ENCODE data around the gene GORASP1. TPM values are rescaled to one million over a fixed set of nuclear protein-coding genes. Genes with fewer than 3 reads are reported as not detected.
"Not testable (repeated sequence)": the region's sequence is repeated elsewhere in the genome, so short reads cannot be mapped to it uniquely, and the experiment has no call there.

Gene GORASP1
- total RNA-seq, 1 donor from 2014 or later: 55.8 TPM

DNA sequence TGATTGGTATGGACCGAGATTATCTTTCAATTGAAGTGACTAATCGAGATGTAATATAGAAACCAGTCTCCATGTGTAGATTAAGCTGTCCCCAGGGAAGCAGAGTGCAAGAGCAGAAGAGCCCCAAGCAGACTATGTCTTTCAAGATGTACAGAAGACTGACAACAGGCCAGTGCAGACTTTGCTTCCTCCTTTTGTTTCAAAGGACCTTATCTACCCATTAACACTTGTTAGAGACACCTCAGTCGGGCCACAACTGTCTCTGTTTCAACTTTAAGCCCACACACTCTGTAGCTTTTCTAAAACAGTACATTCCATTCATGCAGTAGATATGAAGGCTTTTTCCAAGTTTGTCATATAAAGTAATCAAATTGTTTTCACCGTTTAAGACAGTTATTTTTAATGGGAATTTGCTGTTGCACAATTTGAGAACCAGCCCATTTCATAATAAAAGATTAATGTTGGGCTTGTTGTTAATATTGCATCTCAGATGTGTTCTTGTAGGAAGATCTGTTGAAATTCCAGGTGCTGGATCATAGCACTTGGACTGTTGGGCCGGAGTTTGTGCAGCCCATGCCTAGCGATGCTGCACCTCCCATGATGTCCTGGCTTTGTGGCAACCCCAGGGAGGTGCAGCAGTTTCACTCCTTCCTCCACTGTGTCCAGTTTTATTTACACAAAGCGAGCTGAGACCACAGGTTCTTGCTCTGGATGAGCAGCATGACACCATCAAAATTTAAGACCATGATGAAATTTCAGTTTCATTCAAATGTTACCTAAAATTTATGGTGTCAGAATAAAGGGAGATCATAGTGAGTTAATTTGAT is 12.4 kb downstream of the GORASP1 start:
- ATAC-seq: no peak
- no peak for DNase-seq (ENCODE audit: low spot score)
- intact Hi-C loops (cut with DNase I): no loop called here

DNA sequence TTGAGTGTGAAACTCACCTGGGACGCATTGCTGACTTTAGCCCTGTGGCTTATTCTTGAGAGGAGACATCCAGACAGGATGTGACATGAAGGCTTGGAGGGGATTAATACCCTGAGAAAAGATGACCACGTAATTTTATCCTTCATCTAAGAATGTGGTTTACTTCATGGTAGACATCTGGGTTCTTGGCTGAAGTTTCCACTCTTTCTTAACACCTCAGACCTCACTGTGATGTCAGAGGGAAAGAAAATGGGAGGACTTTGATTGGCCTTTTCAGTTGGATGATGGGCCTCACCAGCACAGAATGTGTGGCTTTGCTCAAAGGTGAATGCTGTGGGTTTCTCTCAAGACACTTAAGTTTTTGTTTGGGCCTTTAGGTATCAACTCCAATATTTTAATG is 16.5 kb downstream of the GORASP1 start:
- intact Hi-C loops (cut with DNase I): no loop called here
- DNase-seq (ENCODE audit: low spot score) (no peak), ATAC-seq (no peak)

DNA sequence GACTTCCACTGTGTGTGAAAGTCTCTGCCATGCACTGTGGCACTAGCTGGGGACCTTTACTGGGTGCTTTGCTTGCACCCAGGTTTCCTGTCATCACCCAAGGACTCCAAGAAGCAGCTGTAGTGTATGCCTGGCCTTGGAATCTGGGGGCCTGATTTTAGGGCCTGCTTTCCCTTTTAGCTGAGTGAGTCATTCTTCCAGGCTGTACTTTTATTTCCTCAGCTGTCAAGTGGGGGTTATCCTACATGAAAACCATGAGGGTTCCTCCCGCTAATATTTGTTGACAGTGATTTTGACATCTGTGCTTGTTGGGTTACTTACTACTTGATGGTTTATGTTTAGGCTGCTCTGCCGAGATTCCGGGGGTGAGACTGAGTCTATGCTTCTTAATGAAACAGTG is 18.5 kb downstream of the GORASP1 start:
- intact Hi-C loops (cut with DNase I): no loop called here
- ATAC-seq (no peak), DNase-seq (ENCODE audit: low spot score) (no peak)

DNA sequence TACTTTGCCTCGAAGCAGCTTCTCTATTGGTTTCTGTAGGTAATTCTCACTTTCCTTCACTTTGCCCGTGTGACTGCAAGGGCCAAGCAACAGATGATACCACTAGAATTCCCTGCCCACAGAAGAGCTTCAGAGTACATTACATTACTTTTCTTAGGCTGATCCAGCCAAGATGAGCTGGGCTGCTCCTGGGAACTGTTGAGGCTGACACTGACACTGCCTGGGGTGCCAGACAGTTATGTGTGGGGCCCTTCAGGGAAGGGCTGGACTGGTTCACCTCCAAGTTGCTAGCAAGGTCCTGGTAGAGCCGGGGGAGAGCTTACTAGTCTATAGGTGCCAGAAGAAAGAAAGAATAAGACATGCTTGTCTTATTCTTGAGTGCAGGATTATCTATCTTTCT is 19.0 kb downstream of the GORASP1 start:
- intact Hi-C loops (cut with DNase I): no loop called here
- DNase-seq (ENCODE audit: low spot score): no peak
- no peak for ATAC-seq

DNA sequence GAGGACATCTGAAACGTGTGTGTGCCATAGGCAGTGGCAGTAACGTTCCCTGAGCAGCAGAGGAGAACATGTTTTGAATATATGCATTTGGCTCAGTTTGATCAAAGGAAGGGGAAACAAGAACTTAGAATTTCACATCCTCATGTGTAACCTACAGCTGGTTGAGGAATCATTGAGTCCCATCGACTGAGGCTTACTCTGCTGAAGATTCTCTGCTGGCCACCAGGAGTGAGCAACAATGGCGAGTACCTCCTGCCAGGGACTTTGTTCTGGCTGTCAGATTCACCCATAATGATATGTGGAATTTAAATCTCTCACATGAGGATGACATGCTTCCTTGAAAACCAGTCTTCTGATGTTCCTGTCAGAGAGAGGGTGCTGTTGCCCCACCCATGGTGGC is 21.3 kb downstream of the GORASP1 start:
- DNase-seq (ENCODE audit: low spot score) (no peak), ATAC-seq (no peak)
- intact Hi-C loops (cut with DNase I): no loop called here

DNA sequence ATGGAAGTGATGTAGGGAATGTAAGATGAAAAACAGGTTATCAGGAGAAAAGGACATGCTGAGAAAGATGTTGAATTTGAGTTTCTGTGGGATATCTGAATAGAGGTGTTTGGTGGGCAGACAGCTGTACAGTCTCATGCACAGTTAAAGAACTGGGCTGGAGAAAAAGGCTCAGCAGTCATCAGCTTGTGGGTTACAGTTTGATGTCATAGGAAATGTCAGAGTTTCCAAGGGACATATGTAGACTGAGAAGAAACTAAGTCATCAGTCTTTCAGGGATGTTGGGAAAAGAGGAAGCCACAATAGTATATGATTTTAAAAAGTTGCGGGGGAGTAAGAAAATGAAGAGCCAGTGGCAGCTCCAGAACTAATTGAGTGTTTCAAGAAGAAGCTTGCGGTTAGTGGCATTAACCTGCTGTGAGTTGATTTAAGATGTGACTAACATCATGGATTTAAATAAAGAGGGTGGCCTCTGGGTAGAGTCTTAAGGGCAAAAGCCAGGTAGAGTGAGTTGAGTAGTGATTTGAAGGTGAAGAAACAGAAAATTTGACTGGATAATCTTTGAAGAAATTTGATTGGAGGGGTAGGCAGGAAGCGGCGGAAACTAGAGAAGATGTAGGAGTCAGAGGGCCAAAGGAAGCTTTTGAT is 24.6 kb downstream of the GORASP1 start:
- no peak for ATAC-seq
- intact Hi-C loops (cut with DNase I): no loop called here

DNA sequence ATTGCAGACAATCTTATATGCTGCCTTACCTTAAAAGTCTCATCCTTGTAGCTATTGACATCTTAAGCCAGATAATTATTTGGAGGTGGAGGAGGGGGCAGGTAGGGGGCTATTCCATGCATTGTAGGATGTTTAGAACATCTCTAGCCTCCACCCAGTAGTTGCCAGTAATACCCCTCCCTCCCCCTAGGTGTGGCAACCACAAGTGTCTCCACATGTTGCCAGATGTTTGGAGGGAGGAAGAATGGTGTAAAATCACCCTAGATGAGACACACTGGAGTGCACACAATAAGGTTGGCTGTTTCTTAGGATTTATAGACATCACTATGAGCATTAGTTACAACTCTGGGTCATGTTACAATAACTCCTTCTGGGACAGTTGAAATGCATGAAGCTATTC is 27.4 kb downstream of the GORASP1 start:
- DNase-seq (ENCODE audit: low spot score): no peak
- ATAC-seq: no peak
- intact Hi-C loops (cut with DNase I): no loop called here

More for the DNA sequence above, 24.6 kb downstream of the GORASP1 start:
- no peak for DNase-seq (ENCODE audit: low spot score)

DNA sequence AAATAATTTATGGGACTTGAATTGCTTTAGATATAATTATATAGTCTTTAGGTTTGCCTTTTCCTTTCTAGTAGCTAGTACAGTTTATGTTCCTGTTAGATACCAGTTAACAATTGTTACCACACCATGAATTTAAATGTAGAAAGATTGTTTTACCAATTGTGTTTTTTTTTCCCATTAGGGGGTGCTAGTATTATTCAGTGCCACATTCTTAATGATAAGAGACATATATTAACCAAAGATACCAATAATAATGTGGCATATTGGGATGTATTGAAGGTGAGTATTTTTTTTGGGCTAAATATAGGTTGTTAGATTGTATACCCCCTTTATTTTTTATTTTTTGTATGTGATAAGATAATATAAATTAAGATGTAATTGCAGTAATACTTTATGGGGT is 27.9 kb downstream of the GORASP1 start:
- intact Hi-C loops (cut with DNase I): no loop called here
- no peak for ATAC-seq
- DNase-seq (ENCODE audit: low spot score): no peak

DNA sequence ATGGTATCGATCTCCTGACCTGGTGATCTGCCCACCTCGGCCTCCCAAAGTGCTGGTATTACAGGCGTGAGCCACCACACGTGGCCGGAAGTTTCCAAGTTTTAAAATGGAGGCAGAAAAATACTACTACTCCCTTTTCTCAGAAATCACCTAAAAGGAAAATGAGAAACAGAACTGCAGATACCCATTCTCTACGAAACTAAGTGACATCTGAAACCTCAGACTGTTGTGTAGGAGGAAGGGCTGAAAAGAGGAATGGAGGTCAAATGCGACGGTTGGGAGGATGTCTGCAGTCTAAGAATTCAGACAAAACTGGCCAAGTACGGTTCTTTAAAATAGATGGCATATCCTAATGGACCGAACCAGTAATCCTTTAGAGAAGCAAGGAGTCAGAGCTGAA is 31.5 kb downstream of the GORASP1 start:
- no peak for DNase-seq (ENCODE audit: low spot score)
- intact Hi-C loops (cut with DNase I): no loop called here
- no peak for ATAC-seq

DNA sequence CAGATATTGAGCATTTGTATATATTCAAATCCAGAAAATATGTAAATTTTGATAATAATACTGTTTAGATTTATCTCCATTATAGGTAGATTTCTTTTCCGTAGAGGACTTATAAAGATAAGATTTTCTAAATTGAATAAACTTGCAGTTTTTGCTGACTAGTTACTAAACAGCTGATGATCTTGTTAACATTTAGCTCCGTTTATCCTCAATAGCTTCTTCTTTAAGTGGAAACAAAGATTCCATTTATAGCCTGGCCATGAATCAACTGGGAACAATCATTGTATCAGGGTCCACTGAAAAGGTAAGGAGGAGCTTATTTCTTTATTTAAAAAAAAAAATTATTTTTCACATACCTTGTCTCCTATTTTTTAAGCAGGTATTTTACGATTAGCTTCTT is 38.9 kb downstream of the GORASP1 start:
- ATAC-seq: no peak
- DNase-seq (ENCODE audit: low spot score): no peak
- intact Hi-C loops (cut with DNase I): no loop called here

DNA sequence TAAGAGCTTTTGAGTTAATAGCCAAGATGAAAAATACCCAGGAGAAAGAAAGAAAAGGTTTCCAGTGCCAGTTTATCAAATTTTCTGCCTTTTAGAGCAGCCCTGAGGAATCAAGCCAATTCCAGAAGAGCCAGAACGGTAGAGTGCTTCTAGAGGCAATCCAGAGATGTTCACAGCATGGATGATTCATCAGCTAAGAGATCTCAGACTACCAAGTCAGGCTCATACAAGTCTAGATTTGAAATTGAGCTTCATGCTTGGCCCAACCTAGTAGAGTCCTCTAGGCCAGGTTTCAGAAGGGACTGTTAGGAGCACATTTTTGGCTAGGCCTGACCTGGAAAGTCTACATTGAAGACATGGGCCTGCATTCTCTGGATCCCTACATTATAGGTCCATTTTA is 40.1 kb downstream of the GORASP1 start:
- no peak for ATAC-seq
- intact Hi-C loops (cut with DNase I): no loop called here
- no peak for DNase-seq (ENCODE audit: low spot score)

DNA sequence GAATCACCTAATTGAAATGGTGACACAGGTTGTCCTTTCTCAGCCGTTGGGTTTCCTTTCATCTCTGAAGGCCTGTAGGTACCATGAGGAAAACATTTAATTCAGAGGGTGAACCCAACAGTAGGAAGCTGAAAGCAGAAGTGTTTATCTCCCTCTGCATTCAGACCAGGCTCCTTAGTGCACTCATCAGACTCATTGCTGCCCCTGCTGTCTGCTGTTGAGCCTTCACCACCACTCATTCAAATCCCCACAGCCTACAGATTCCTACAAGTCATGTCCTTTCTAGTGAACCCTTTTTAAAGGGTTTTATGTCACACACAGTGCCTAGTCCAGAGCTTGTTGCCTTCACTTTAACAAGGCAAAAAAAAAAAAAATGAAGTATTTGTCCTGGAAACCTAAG is 42.2 kb downstream of the GORASP1 start:
- DNase-seq (ENCODE audit: low spot score): no peak
- intact Hi-C loops (cut with DNase I): no loop called here

DNA sequence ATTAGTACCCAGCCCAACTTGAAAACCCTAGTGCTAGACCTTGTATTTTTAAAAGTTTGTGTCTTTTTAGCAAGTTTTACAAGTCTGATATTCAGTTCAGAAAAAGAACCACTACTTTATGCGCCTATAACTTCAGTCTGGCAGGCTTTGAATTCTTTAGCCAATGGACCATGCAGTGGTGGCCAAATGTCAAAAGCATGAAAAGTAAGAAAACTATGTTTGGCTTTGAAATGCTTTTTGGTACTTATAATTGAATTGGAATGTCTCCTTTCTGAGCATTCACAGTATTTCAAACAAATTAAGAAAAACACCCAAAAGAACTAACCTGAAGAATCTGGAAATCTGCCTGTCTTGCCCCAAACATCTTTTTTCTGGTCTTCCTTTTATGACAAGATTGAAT is 42.8 kb downstream of the GORASP1 start:
- intact Hi-C loops (cut with DNase I): no loop called here
- no peak for ATAC-seq
- DNase-seq (ENCODE audit: low spot score): no peak

More for the DNA sequence above, 42.2 kb downstream of the GORASP1 start:
- ATAC-seq: peak; percentile 52

DNA sequence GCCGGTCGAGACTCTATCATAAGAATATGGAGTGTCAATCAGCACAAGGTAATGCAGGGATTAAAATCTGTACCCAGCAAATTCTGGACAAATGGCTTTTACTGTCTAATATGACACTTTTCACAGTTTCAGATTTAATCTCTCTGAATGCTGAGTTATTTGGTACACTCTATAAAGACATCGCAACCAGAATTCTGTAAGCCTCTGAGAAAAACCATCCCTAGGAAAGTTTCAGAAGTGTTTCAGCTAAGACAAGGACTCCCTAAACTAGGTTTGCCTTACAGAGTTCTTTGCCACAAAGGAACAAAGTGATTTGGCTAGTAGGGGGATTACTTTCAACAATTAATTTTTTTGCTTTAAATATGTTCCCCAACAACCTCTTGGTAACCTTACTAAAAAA is 44.3 kb downstream of the GORASP1 start:
- no peak for DNase-seq (ENCODE audit: low spot score)
- intact Hi-C loops (cut with DNase I): no loop called here
- ATAC-seq: no peak

DNA sequence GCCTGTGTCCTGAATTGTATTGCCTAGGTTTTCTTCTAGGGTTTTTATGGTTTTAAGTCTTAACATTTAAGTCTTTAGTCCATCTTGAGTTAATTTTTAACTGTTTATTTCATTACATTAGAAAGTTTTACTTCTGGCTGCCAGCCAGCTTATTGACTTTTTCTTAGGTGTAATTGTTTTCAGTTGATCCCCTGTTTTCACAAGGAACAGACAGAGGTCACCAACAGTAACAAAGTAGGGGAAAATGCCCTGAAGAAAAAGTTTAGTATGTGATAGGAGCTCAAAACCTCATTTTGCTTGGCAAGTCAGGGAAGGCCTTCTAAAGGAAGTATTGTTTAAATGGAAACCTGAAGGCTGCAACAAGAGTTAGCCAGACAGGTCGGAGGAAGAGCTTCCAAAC is 45.2 kb downstream of the GORASP1 start:
- no peak for DNase-seq (ENCODE audit: low spot score)
- intact Hi-C loops (cut with DNase I): no loop called here
- no peak for ATAC-seq

DNA sequence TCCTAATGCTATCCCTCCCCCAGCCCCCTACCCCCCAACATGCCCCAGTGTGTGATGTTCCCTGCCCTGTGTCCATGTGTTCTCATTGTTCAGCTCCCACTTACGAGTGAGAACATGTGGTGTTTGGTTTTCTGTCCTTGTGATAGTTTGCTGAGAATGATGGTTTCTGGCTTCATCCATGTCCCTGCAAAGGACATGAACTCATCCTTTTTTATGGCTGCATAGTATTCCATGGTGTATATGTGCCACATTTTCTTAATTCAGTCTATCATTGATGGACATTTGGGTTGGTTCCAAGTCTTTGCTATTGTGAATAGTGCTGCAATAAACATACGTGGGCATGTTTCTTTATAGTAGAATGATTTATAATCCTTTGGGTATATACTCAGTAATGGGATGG is 46.2 kb downstream of the GORASP1 start:
- intact Hi-C loops (cut with DNase I); ATAC-seq; DNase-seq (ENCODE audit: low spot score): not testable (repeated sequence)

DNA sequence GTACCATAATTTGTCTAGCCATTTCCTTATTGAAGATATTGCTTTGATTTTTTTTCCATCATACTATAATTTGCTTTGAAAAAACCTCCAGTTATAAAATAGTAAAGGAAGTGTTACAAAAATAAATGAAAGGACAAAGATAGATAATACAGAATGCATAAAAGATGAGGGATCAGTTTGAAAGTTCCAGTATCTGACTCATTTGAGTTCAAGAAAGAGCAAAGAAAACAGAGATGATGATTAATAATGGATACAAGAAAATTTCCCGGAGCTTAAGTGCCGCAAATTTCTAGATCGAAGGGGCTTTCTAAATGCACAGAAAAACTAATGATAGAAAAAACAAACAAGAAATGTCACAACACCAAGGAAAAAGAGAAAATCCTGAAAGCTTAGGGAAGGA is 51.3 kb downstream of the GORASP1 start:
- intact Hi-C loops (cut with DNase I): no loop called here
- ATAC-seq: no peak
- no peak for DNase-seq (ENCODE audit: low spot score)

DNA sequence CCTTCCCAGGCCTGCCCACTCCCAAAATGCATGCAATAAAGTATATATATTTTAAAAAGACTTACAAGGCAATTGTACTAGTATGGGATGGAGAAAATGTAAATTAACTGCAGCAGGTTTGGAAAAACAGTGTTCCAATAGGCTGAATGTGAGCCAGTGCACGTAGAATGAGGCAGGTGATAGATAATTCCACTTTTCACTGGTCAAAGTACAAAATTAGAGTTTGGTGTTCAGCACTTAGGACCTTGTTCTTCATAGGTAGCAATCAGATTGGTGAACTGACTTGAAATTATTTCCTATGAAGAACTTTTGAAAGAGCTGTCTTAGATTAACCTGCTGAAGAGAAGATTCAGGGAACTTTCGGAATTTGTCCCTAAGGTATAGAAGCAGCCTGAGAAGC is 53.7 kb downstream of the GORASP1 start:
- intact Hi-C loops (cut with DNase I): no loop called here
- ATAC-seq (no peak), DNase-seq (ENCODE audit: low spot score) (no peak)

DNA sequence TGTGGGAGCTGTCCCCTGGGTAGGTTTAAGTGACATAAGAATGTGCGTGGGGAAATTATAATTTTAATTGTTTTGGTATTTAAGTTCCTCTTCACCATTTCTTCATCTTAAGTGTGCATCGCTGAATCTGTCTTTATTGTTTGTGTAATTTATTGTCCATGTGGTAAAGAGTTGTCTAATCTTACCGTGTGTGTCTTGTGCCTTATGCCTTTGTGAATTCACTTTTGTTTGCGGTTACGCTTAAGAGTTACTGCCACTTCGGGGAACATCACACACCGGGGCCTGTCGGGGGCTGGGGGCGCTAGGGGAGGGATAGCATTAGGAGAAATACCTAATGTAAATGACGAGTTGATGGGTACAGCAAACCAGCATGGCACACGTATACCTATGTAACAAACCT is 54.8 kb downstream of the GORASP1 start:
- DNase-seq (ENCODE audit: low spot score) (no peak), ATAC-seq (no peak)
- intact Hi-C loops (cut with DNase I): no loop called here

DNA sequence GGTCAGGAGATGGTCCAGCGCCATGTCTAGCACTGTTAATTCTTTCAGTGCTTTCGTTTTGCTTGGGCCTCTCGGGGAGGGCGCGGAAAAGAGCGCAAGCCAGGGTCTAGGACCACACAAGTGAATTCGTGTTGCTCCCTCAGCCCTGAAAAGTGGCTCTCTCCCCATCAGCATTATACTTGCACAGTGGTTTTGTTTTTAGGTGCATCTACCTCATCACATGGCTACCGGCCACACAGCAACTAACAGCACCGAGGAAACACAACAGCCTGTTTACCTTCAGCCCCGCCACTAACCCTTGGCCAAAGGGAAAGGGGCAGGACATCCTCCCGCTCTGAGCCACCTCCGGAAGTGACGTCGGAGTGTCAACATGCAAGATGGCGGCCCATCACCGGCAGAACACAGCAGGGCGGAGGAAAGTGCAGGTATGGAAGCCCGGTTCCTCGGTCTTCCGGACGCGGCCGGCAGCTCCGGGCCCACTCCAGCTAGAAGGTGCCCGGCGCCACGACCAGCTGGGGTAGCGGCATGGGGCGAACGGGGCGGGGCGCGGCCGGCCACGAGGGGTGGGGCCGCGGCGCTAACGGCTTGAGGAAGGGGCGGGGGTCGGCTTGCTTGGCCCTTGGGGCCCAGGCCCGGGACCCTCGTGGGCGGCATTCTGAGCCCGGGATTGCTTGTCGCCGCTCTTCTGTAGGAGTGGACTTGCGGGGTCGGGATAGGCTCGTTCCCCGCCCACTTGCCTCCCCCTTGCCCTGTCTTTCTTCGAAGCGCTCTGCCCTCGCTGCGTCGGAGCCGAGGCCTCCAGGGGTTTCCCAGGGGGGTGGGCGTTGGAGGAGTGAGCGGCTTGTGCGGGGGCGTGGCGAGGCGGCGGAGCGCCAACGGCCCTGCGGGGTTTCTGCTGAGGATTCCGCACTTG is 55.5 kb downstream of the GORASP1 start, which contains the start of the genes SCN11A and WDR48:
TSS of gene SCN11A (minus strand) at position 296 of the 913 bp plus-strand sequence. CDS start 101,582 bp downstream, outside the sequence.
TSS of gene WDR48 (plus strand) at position 368 of the 913 bp plus-strand sequence. CDS start at position 378, 10 bp downstream.
- ATAC-seq (peak; percentile 100), DNase-seq (ENCODE audit: low spot score) (peak; percentile 97)
- intact Hi-C loops (cut with DNase I): no loop called here

Measured in sciatic nerve (tissue), 2 donors.